Kidney epithelial cell (primary cell): Measurements from ENCODE around the gene ALKAL2. TPM values are rescaled to one million over a fixed set of nuclear protein-coding genes. Genes with fewer than 3 reads are reported as not detected.

Experiments
- DNase-seq: peaks from one replicate; pipeline ENCODE4 v3.0.0-alpha.2; 2010; ENCODE audit warnings: low read depth
- H3K27me3 ChIP-seq: 2 replicates; pipeline ENCODE4 v1.6.0; 2011; ENCODE audit warnings: low read length; ENCODE audit not compliant: control insufficient read depth, insufficient read depth
- H3K36me3 ChIP-seq: 2 replicates; pipeline ENCODE4 v1.5.1; 2011; ENCODE audit warnings: low read length; ENCODE audit not compliant: control insufficient read depth, insufficient read depth
- H3K4me3 ChIP-seq: 2 replicates; pipeline ENCODE4 v1.5.1; 2011; ENCODE audit warnings: low read depth, mild to moderate bottlenecking, control low read depth, low read length
- total RNA-seq: library from RNA; depleted of rRNA; stranded (reverse); fragments of >200 nt; gene quantifications from 2 replicates; pipeline ENCODE4 v1.2.3, GENCODE V29; 2015
- TF ChIP-seq, protein P1 (sequence below): IDR thresholded peaks from 2 replicates; pipeline ENCODE4 v1.5.1; 2011; ENCODE audit warnings: mild to moderate bottlenecking, moderate library complexity, low read length, control low read depth, inconsistent platforms; ENCODE audit not compliant: insufficient read depth, poor library complexity, severe bottlenecking

ALKAL2 gene
- total RNA-seq, 1 donor from 2014 or later, result 2.5 TPM

- Histone ChIP-seq H3K4me3 (no peak overlapping the region), H3K27me3 (no peaks in the 10 kb centered on the region), H3K36me3 (no peaks in the 10 kb centered on the region)
- TF ChIP-seq, protein P1, sequence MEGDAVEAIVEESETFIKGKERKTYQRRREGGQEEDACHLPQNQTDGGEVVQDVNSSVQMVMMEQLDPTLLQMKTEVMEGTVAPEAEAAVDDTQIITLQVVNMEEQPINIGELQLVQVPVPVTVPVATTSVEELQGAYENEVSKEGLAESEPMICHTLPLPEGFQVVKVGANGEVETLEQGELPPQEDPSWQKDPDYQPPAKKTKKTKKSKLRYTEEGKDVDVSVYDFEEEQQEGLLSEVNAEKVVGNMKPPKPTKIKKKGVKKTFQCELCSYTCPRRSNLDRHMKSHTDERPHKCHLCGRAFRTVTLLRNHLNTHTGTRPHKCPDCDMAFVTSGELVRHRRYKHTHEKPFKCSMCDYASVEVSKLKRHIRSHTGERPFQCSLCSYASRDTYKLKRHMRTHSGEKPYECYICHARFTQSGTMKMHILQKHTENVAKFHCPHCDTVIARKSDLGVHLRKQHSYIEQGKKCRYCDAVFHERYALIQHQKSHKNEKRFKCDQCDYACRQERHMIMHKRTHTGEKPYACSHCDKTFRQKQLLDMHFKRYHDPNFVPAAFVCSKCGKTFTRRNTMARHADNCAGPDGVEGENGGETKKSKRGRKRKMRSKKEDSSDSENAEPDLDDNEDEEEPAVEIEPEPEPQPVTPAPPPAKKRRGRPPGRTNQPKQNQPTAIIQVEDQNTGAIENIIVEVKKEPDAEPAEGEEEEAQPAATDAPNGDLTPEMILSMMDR, result no peak
- no peak for DNase-seq
These were observed 54.9 kb downstream of the ALKAL2 start for GRCh38 chr2:233030-233429.

DNA sequence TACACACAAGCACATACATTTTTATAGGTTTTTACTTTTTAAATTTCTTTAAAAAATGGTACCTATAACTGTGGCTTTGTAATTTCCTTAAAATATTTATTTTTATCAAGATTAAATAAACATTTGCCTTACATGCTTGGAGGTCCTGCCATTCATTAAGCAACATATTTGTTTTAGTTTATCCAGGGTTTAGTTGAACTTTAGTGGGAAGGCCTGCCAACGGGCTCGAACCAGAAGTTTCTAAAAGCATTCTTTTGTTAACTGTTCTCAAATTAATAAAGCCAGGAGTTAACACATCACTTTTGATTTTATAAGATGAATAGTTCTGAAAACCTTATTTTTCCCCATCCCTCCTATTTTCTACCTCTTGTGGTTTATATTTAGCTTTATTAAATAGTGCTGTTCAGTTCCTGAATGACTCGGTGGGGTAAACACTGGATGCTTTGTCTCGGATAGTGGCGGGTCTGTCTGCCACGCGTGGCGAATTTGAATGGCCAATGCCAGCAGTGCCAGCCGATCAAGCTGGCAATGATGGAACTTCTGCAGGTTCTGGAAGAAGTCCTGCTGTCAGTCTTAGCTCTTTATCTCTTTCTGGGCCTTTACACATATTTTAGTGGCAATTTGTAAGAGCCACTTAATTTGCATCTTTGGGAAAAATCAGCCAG, 56.2 kb downstream of the ALKAL2 start:
- no peaks in the 10 kb centered on the region for H3K36me3 ChIP-seq
- H3K27me3 ChIP-seq, result no peaks in the 10 kb centered on the region
- no peak overlapping the region for H3K4me3 ChIP-seq
- no peak for DNase-seq
- TF ChIP-seq, protein P1, result no peak

Other genes with a start within 250 kb of the ALKAL2 start
- gene FAM110C, start 241.6 kb downstream of the ALKAL2 start, total RNA-seq, result 10.4 and 11.7 TPM in 2 replicates
- gene SH3YL1, start 24.1 kb downstream of the ALKAL2 start, total RNA-seq, result 41.4 and 50.2 TPM in 2 replicates
- gene ACP1, start 23.1 kb downstream of the ALKAL2 start, total RNA-seq, result 112 and 120 TPM in 2 replicates